GM21786 (cell line): ENCODE data around the gene ROS1.
A peak's percentile ranks its signal among the peaks of the same experiment; 100 is the strongest.
"Not testable (repeated sequence)": the region's sequence is repeated elsewhere in the genome, so short reads cannot be mapped to it uniquely, and the experiment has no call there.

ENCODE experiments used
- ATAC-seq: cut with Tn5 transposase; IDR thresholded peaks from one replicate; pipeline ENCODE4 v1.9.1; 2021; ENCODE audit not compliant: unreplicated experiment

ROS1 gene

GRCh38 chr6:117268924-117269323 lies 156.8 kb downstream of the ROS1 start:
- ATAC-seq, result no peak

- no peak for ATAC-seq
Observed at GRCh38 chr6:117267766-117268534, 157.8 kb downstream of the ROS1 start.

- no peak for ATAC-seq
Observed at GRCh38 chr6:117267054-117267347, 158.7 kb downstream of the ROS1 start.

- no peak for ATAC-seq
Observed at GRCh38 chr6:117266257-117267053, 159.3 kb downstream of the ROS1 start.

GRCh38 chr6:117265410-117266256 lies 160.1 kb downstream of the ROS1 start, which contains the start of gene VGLL2:
VGLL2 (plus strand) TSS chr6:117265558; CDS start chr6:117265764, 206 bp downstream.
- no peak for ATAC-seq

- ATAC-seq, result peak; percentile 68
Observed at GRCh38 chr6:117264692-117265409, 160.9 kb downstream of the ROS1 start.

- ATAC-seq, result no peak
Observed at GRCh38 chr6:117264369-117264691, 161.4 kb downstream of the ROS1 start.

- ATAC-seq, result no peak
Observed at GRCh38 chr6:117263353-117263927, 162.3 kb downstream of the ROS1 start.

- no peak for ATAC-seq
Observed at GRCh38 chr6:117262799-117263198, 162.9 kb downstream of the ROS1 start.

GRCh38 chr6:117253785-117254184 lies 172.0 kb downstream of the ROS1 start:
- no peak for ATAC-seq

GRCh38 chr6:117244979-117245378 lies 180.8 kb downstream of the ROS1 start:
- not testable (repeated sequence) for ATAC-seq

GRCh38 chr6:117244571-117244970 lies 181.2 kb downstream of the ROS1 start:
- ATAC-seq, result not testable (repeated sequence)
